SU-DHL-6 (cell line): ENCODE data around the gene DENND1C.

ENCODE experiments used
- H2AFZ ChIP-seq: fragments of 200-600 bp; sonication (generic); 2 replicates; pipeline ENCODE4 v1.6.1; 2014; ENCODE audit warnings: low read depth, mild to moderate bottlenecking, moderate library complexity, mixed read lengths, antibody characterized with exemption, low read length; ENCODE audit not compliant: severe bottlenecking
- H3F3A ChIP-seq: fragments of 200-600 bp; shearing (Covaris generic); 2 replicates; pipeline ENCODE4 v1.6.0; 2016; ENCODE audit warnings: antibody characterized with exemption, mild to moderate bottlenecking; ENCODE audit not compliant: insufficient read depth
- H3K27ac ChIP-seq: fragments of 200-600 bp; sonication (generic); 2 replicates; pipeline ENCODE4 v1.5.1; 2016; ENCODE audit warnings: low read depth, mild to moderate bottlenecking, low read length, moderate library complexity, mixed read lengths
- H3K27me3 ChIP-seq: fragments of 200-600 bp; sonication (generic), shearing (Covaris generic); 2 replicates; pipeline ENCODE4 v1.6.0; 2014; ENCODE audit warnings: mild to moderate bottlenecking, low read length
- H3K36me3 ChIP-seq: fragments of 200-600 bp; sonication (generic); 2 replicates; pipeline ENCODE4 v1.6.1; 2014; ENCODE audit warnings: mild to moderate bottlenecking, low read length, mixed read lengths
- H3K4me2 ChIP-seq: fragments of 300-600, 200-600 bp; shearing (Covaris generic), sonication (generic); 2 replicates; pipeline ENCODE4 v1.6.0; 2014; ENCODE audit warnings: low read length, low read depth, mild to moderate bottlenecking; ENCODE audit not compliant: poor library complexity, severe bottlenecking
- H3K4me3 ChIP-seq: fragments of 200-600 bp; sonication (generic); 2 replicates; pipeline ENCODE4 v1.5.1; 2014; ENCODE audit warnings: antibody characterized with exemption, low read length, mild to moderate bottlenecking, mixed read lengths; ENCODE audit not compliant: insufficient read depth, poor library complexity, severe bottlenecking
- H3K79me2 ChIP-seq: fragments of 200-600 bp; sonication (generic); 2 replicates; pipeline ENCODE4 v1.6.1; 2014; ENCODE audit warnings: mild to moderate bottlenecking, low read length, moderate library complexity; ENCODE audit not compliant: insufficient read depth
- H3K9ac ChIP-seq: fragments of 200-600 bp; sonication (generic); 2 replicates; pipeline ENCODE4 v1.7.0; 2014; ENCODE audit warnings: mild to moderate bottlenecking, low read length
- H3K9me2 ChIP-seq: fragments of 200-600 bp; sonication (generic); replicated peaks from 2 replicates; pipeline ENCODE4 v1.6.1; 2014; ENCODE audit warnings: low read length; ENCODE audit not compliant: insufficient read depth
- H3K9me3 ChIP-seq: fragments of 200-600 bp; sonication (generic); 2 replicates; pipeline ENCODE4 v1.6.1; 2014; ENCODE audit warnings: low read length, mixed read lengths; ENCODE audit not compliant: insufficient read depth
- H4K20me1 ChIP-seq: fragments of 200-600 bp; sonication (generic); 2 replicates; pipeline ENCODE4 v1.6.1; 2014; ENCODE audit warnings: low read depth, mild to moderate bottlenecking, antibody characterized with exemption, low read length, moderate library complexity, mixed read lengths
- EZH2phosphoT487 ChIP-seq: fragments of 200-600 bp; sonication (generic), shearing (Covaris generic); conservative IDR thresholded peaks from 2 replicates; pipeline ENCODE4 v1.6.1; 2018; ENCODE audit warnings: mild to moderate bottlenecking, antibody characterized with exemption, low read length, moderate library complexity, mixed read lengths
- TF ChIP-seq, protein P1 (sequence below): fragments of 200-600 bp; sonication (generic); IDR thresholded peaks from one replicate; pipeline ENCODE4 v1.5.1; 2017; ENCODE audit warnings: antibody characterized with exemption, mild to moderate bottlenecking, low read length, moderate library complexity; ENCODE audit not compliant: insufficient read depth, poor library complexity, severe bottlenecking

DENND1C gene

DNA sequence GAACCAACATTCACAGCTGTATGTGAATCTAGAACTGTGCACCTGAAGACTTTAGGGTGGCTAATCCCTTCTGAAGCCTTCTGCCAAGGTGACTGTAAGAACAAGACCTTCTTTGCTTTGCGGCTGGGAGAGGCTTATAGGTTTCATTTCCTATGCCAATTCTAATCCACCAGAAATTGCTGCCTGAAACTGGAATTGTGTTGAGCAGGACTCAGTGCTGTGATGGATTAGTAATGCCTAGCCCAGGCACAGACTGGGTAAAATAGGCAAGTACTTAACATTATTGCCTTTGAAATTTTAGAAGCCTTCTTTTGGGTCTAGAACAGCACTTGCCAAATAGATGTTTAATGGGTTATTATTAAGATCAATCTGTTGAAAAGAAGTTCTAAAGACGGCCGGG is 33.5 kb downstream of the DENND1C start:
- H2AFZ ChIP-seq, result no peak overlapping the region
- no peaks in the 10 kb centered on the region for H3K9me3 ChIP-seq
- H4K20me1 ChIP-seq, result no peaks in the 10 kb centered on the region
- no peaks in the 10 kb centered on the region for H3F3A ChIP-seq
- TF ChIP-seq EZH2phosphoT487, result no peak
- TF ChIP-seq, protein P1, sequence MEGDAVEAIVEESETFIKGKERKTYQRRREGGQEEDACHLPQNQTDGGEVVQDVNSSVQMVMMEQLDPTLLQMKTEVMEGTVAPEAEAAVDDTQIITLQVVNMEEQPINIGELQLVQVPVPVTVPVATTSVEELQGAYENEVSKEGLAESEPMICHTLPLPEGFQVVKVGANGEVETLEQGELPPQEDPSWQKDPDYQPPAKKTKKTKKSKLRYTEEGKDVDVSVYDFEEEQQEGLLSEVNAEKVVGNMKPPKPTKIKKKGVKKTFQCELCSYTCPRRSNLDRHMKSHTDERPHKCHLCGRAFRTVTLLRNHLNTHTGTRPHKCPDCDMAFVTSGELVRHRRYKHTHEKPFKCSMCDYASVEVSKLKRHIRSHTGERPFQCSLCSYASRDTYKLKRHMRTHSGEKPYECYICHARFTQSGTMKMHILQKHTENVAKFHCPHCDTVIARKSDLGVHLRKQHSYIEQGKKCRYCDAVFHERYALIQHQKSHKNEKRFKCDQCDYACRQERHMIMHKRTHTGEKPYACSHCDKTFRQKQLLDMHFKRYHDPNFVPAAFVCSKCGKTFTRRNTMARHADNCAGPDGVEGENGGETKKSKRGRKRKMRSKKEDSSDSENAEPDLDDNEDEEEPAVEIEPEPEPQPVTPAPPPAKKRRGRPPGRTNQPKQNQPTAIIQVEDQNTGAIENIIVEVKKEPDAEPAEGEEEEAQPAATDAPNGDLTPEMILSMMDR, result no peak
- no peaks in the 10 kb centered on the region for H3K79me2 ChIP-seq
- no peak overlapping the region for H3K27ac ChIP-seq
- H3K9ac ChIP-seq, result no peak overlapping the region
- no peaks in the 10 kb centered on the region for H3K36me3 ChIP-seq
- H3K4me3 ChIP-seq, result no peak overlapping the region
- no peak overlapping the region for H3K4me2 ChIP-seq
- no peaks in the 10 kb centered on the region for H3K27me3 ChIP-seq
- no peaks in the 10 kb centered on the region for H3K9me2 ChIP-seq

DNA sequence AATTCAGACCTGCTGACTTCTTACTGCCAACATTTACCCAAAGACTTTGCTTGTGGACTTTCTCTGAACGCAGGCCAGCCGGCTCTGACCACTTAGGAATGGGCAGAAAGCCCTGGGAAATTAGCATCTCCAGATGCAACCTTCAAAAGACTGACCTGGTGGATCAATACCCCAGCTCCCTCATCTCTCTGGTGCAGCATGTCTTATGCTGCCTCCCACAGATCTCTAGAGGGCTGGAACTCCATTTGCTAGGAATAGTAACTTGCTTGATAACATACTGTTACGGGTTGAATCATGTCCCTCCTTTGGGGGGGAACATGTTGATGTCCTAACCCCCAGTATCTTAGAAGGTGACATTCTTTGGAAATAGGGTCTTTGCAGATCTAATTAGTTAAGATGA is 35.1 kb downstream of the DENND1C start:
- no peaks in the 10 kb centered on the region for H4K20me1 ChIP-seq
- no peaks in the 10 kb centered on the region for H3K9me2 ChIP-seq
- no peaks in the 10 kb centered on the region for H3K79me2 ChIP-seq
- H3K9me3 ChIP-seq, result no peaks in the 10 kb centered on the region
- no peaks in the 10 kb centered on the region for H3K36me3 ChIP-seq
- no peak overlapping the region for H2AFZ ChIP-seq
- H3F3A ChIP-seq, result no peaks in the 10 kb centered on the region
- H3K27ac ChIP-seq, result no peak overlapping the region
- no peak overlapping the region for H3K9ac ChIP-seq
- no peaks in the 10 kb centered on the region for H3K27me3 ChIP-seq
- TF ChIP-seq, protein P1, result no peak
- no peak for TF ChIP-seq EZH2phosphoT487
- H3K4me2 ChIP-seq, result no peak overlapping the region
- H3K4me3 ChIP-seq, result no peak overlapping the region

DNA sequence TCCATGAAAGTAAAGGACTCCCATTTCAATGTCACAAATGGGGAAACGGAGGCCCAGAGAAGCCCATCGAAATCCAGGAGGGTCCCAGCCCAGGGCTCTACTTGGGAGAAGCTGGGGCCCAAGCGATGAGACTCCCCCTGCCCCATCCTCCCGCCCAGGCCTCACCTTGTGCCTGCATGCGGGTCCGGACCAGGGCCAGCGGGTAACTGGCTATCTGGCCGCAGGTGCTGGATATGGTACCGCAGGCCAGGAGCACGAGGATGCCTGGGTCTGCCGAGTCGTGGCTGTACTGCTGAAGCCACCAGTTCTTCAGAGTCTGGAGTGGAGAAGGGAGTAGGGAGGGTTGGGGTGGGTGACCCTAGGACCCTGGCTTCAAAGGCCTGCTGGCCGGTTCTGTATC is 37.6 kb downstream of the DENND1C start:
- no peak overlapping the region for H3K9ac ChIP-seq
- no peaks in the 10 kb centered on the region for H3K27me3 ChIP-seq
- H3K9me3 ChIP-seq, result no peaks in the 10 kb centered on the region
- no peak overlapping the region for H3K4me3 ChIP-seq
- H3K4me2 ChIP-seq, result no peak overlapping the region
- no peak overlapping the region for H3K27ac ChIP-seq
- no peaks in the 10 kb centered on the region for H3K79me2 ChIP-seq
- no peak overlapping the region for H2AFZ ChIP-seq
- H4K20me1 ChIP-seq, result no peaks in the 10 kb centered on the region
- no peaks in the 10 kb centered on the region for H3K9me2 ChIP-seq
- no peaks in the 10 kb centered on the region for H3F3A ChIP-seq
- no peaks in the 10 kb centered on the region for H3K36me3 ChIP-seq
- TF ChIP-seq, protein P1, result no peak
- no peak for TF ChIP-seq EZH2phosphoT487
